AG09319 (cell line): Measurements from ENCODE around the gene SP1.

ENCODE experiments used
- DNase-seq: peaks from one replicate; pipeline ENCODE4 v3.0.0-alpha.2; 2010; ENCODE audit warnings: low read depth; ENCODE audit errors: extremely low read depth
- TF ChIP-seq, protein P1 (sequence below): IDR thresholded peaks from 2 replicates; pipeline ENCODE4 v1.5.1; 2011; ENCODE audit warnings: low read depth, mild to moderate bottlenecking, inconsistent platforms, low read length, moderate library complexity

Gene SP1

GRCh38 chr12:53338017-53338416 lies 42.0 kb upstream of the SP1 start:
- DNase-seq = no peak
- TF ChIP-seq, protein P1, sequence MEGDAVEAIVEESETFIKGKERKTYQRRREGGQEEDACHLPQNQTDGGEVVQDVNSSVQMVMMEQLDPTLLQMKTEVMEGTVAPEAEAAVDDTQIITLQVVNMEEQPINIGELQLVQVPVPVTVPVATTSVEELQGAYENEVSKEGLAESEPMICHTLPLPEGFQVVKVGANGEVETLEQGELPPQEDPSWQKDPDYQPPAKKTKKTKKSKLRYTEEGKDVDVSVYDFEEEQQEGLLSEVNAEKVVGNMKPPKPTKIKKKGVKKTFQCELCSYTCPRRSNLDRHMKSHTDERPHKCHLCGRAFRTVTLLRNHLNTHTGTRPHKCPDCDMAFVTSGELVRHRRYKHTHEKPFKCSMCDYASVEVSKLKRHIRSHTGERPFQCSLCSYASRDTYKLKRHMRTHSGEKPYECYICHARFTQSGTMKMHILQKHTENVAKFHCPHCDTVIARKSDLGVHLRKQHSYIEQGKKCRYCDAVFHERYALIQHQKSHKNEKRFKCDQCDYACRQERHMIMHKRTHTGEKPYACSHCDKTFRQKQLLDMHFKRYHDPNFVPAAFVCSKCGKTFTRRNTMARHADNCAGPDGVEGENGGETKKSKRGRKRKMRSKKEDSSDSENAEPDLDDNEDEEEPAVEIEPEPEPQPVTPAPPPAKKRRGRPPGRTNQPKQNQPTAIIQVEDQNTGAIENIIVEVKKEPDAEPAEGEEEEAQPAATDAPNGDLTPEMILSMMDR = no peak

GRCh38 chr12:53338916-53339315 lies 41.1 kb upstream of the SP1 start:
- TF ChIP-seq, protein P1 = no peak
- no peak for DNase-seq

DNA sequence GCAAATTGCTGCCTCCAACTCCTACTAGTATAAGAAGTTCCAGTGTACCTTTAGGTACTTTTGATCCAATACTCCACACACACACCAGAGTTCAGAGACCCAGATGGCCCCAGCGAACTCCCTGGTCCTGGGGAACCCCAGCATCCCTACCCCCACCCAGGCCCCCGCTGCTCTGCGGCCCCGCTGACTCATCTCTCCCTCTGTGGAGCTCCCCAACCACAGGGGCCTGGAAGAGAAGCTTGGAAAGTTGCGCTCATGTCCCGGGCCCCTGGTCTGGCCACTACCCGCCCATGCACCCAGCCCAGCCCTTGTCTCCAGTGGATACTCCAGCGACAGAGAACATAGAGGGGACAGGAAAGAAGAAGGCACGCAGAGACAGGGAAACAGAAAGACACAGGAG lies 39.6 kb upstream of the SP1 start:
- DNase-seq = no peak
- TF ChIP-seq, protein P1 = no peak

GRCh38 chr12:53343449-53343848 lies 36.5 kb upstream of the SP1 start:
- TF ChIP-seq, protein P1 = no peak
- DNase-seq = no peak

GRCh38 chr12:53343969-53344368 lies 36.0 kb upstream of the SP1 start:
- TF ChIP-seq, protein P1 = no peak
- no peak for DNase-seq

GRCh38 chr12:53344487-53344823 lies 35.5 kb upstream of the SP1 start:
- no peak for DNase-seq
- TF ChIP-seq, protein P1 = no peak

DNA sequence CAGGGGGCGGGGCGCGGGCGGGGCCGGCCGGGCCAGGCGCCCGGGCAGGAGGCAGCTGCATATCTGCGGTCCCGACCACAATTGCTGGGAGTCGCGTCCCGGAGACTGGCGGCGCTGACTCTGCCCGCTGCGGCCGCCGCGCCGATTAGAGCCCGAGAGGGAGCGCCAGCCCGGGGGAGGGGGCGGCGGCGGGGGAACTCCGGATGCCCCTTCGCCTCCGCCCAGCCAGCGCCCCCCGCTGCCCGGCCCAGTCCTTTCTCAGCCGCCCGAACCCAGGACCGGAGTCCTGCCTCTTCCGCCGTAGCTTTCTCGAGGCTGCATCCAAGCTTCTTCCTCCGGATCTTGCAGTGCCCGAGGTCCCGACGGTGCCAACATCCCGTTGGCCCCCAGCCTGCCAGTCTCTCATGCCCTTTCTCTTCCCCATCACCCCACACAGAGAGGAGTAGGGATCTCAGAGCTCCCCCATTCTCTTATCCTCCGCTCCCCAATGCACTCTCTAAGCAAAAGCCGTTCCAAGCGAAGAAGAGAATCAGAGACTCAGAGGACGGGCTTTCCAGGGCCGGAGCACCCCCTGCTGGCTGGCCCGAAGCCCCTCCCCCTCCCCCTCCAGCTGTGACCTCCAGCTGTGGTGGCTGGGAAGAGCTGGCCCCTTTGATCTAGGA lies 35.0 kb upstream of the SP1 start:
- DNase-seq = no peak
- TF ChIP-seq, protein P1 = peak; percentile 64
